Stimulated activated CD4-positive, alpha-beta T cell treated with anti-CD3 and anti-CD28 coated beads, Interleukin-4, amount 100 ng/mL, for 4 hours (primary cell): ENCODE data around the gene ZCCHC12.

ENCODE experiments used
- DNase-seq, 2 experiments: peaks; one replicate each; pipeline ENCODE4 v3.0.0-alpha.2; 2020

ZCCHC12 gene

GRCh38 chrX:118872102-118872566 is 48.5 kb downstream of the ZCCHC12 start:
- DNase-seq: no peak
